Adrenal gland (tissue), 5 donors: ENCODE measurements around the gene AKT1S1.

Experiments used
- POLR2A ChIP-seq, 2 donors: fragments of 450-650 bp; IDR thresholded peaks; one replicate each; pipeline ENCODE4 v1.6.1; 2017; ENCODE audit warnings: antibody characterized with exemption in 2 of 2, mild to moderate bottlenecking in 2 of 2, moderate library complexity in 1 of 2
- TF ChIP-seq, protein P1 (sequence below), 6 experiments: fragments of 450-650 bp in 4 of 6; fragments of 200-600 bp in 2 of 6; sonication (generic) in 1 of 6; IDR thresholded peaks; 1 replicate in 5 of 6; 2 replicates in 1 of 6; pipeline versions ENCODE4 v1.5.1 to v1.8.0; 2016 to 2021; ENCODE audit warnings: antibody characterized with exemption in 6 of 6, mild to moderate bottlenecking in 2 of 6, moderate library complexity in 1 of 6
- donor health status: DM: no; HTN: no; CAD: no.

DNA sequence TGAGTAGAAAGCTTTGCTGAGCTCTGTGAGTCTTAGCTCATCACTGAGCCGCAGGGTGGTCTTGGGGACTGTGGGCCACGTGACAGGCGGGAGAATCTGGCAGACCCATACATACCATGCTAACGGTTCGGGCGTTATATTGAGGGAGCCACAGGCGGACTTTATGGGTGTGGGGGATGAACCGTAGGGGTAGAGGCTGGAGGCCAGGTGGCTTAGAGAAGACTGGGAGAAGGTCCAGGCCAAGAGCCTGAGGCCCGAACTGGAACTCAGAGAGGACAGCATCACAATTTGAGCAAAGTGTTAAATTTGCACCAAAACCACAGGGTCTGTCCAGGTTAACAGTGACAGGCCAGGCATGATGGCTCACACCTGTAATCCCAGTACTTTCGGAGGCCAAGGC is 36.6 kb upstream of the AKT1S1 start:
- TF ChIP-seq, protein P1, sequence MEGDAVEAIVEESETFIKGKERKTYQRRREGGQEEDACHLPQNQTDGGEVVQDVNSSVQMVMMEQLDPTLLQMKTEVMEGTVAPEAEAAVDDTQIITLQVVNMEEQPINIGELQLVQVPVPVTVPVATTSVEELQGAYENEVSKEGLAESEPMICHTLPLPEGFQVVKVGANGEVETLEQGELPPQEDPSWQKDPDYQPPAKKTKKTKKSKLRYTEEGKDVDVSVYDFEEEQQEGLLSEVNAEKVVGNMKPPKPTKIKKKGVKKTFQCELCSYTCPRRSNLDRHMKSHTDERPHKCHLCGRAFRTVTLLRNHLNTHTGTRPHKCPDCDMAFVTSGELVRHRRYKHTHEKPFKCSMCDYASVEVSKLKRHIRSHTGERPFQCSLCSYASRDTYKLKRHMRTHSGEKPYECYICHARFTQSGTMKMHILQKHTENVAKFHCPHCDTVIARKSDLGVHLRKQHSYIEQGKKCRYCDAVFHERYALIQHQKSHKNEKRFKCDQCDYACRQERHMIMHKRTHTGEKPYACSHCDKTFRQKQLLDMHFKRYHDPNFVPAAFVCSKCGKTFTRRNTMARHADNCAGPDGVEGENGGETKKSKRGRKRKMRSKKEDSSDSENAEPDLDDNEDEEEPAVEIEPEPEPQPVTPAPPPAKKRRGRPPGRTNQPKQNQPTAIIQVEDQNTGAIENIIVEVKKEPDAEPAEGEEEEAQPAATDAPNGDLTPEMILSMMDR (IDR thresholded peaks at IDR 0.05): no peak
- TF ChIP-seq POLR2A (IDR thresholded peaks at IDR 0.05): no peak
